Ascending aorta (tissue), 2 donors: ENCODE data around the gene PLXND1. TPM values are rescaled to one million over a fixed set of nuclear protein-coding genes. Genes with fewer than 3 reads are reported as not detected.
A peak's percentile ranks its signal among the peaks of the same experiment; 100 is the strongest.

ENCODE experiments used
- DNase-seq, 2 donors: peaks; one replicate each; pipeline ENCODE4 v3.0.0-alpha.2; 2019; ENCODE audit warnings: low spot score in 2 of 2
- H3K27ac ChIP-seq, 2 donors: fragments of 200-600 bp; sonication (generic); one replicate each; pipeline ENCODE4 v1.5.1; 2016 to 2017; ENCODE audit warnings: mild to moderate bottlenecking in 1 of 2
- H3K27me3 ChIP-seq: fragments of 200-600 bp; sonication (generic); one replicate; pipeline ENCODE4 v1.5.1; 2017
- H3K36me3 ChIP-seq, 2 donors: fragments of 200-600 bp; sonication (generic); one replicate each; pipeline ENCODE4 v1.5.1; 2016
- H3K4me1 ChIP-seq, 2 donors: fragments of 200-600 bp; sonication (generic); one replicate each; pipeline ENCODE4 v1.5.1; 2016 to 2017; ENCODE audit warnings: mild to moderate bottlenecking in 1 of 2
- H3K4me3 ChIP-seq, 2 donors: fragments of 200-600 bp; sonication (generic); one replicate each; pipeline ENCODE4 v1.5.1; 2016 to 2017; ENCODE audit warnings: mild to moderate bottlenecking in 1 of 2
- H3K9me3 ChIP-seq, 2 donors: fragments of 200-600 bp; sonication (generic); one replicate each; pipeline ENCODE4 v1.5.1; 2016
- CTCF ChIP-seq, 3 experiments: fragments of 200-600 bp in 2 of 3; fragments of 450-650 bp in 1 of 3; sonication (generic) in 2 of 3; IDR thresholded peaks; one replicate each; pipeline ENCODE4 v1.5.1; 2016 to 2019; ENCODE audit warnings: antibody characterized with exemption in 3 of 3, mild to moderate bottlenecking in 1 of 3, moderate library complexity in 1 of 3
- intact Hi-C: fragments of 100-400 bp; cut with DNase I; formaldehyde crosslinking; loops from one replicate; pipeline ENCODE4 v1.15.1; 2023
- total RNA-seq: library from RNA; depleted of rRNA; stranded (reverse); fragments of >200 nt; gene quantifications from one replicate; pipeline ENCODE4 v1.1.0, GENCODE V29; 2016

Gene PLXND1
- total RNA-seq, 1 donor from 2014 or later, result 407 TPM

- Histone ChIP-seq H3K4me1 (no peaks in the 10 kb centered on the region), H3K9me3 (no peaks in the 10 kb centered on the region), H3K27me3 (no peaks in the 10 kb centered on the region), H3K36me3 (peaks cover 70 to 74% of the 10 kb centered on the region in 2 donors), H3K27ac (peak overlapping the region; percentile 58 to 70), H3K4me3 (no peak overlapping the region)
- TF ChIP-seq CTCF (IDR thresholded peaks at IDR 0.05), result no peak
- intact Hi-C loops, result no loop called here
- DNase-seq, result peak; percentile 76 to 86
Observed at GRCh38 chr3:129576514-129577352, 29.7 kb downstream of the PLXND1 start.

GRCh38 chr3:129575997-129576384 is 30.5 kb downstream of the PLXND1 start:
- H3K36me3 ChIP-seq, result peaks cover 72 to 77% of the 10 kb centered on the region in 2 donors
- DNase-seq, result no peak
- H3K27ac ChIP-seq, result peak overlapping the region; percentile 34 to 48
- H3K4me3 ChIP-seq, result no peak overlapping the region
- no peaks in the 10 kb centered on the region for H3K9me3 ChIP-seq
- intact Hi-C loops, result no loop called here
- no peaks in the 10 kb centered on the region for H3K4me1 ChIP-seq
- H3K27me3 ChIP-seq, result no peaks in the 10 kb centered on the region
- TF ChIP-seq CTCF (IDR thresholded peaks at IDR 0.05), result no peak

- H3K9me3 ChIP-seq, result no peaks in the 10 kb centered on the region
- no peak overlapping the region for H3K4me3 ChIP-seq
- peak overlapping the region in 1 of 2 donors; percentile 48 for H3K27ac ChIP-seq
- no peaks in the 10 kb centered on the region for H3K27me3 ChIP-seq
- H3K4me1 ChIP-seq, result no peaks in the 10 kb centered on the region
- peaks cover 78 to 81% of the 10 kb centered on the region in 2 donors for H3K36me3 ChIP-seq
- TF ChIP-seq CTCF (IDR thresholded peaks at IDR 0.05), result no peak
- intact Hi-C loops, result no loop called here
- DNase-seq, result no peak
Observed at GRCh38 chr3:129575233-129575996, 31.1 kb downstream of the PLXND1 start.

- Histone ChIP-seq H3K27me3 (no peaks in the 10 kb centered on the region), H3K27ac (no peak overlapping the region), H3K4me1 (no peaks in the 10 kb centered on the region), H3K36me3 (peaks cover 90 to 93% of the 10 kb centered on the region in 2 donors), H3K9me3 (no peaks in the 10 kb centered on the region), H3K4me3 (no peak overlapping the region)
- DNase-seq, result no peak
- TF ChIP-seq CTCF (IDR thresholded peaks at IDR 0.05), result no peak
- intact Hi-C loops, result no loop called here
Observed at GRCh38 chr3:129574206-129574605, 32.3 kb downstream of the PLXND1 start.

GRCh38 chr3:129573493-129573892 is 33.0 kb downstream of the PLXND1 start:
- TF ChIP-seq CTCF (IDR thresholded peaks at IDR 0.05), result no peak
- no peak for DNase-seq
- no peak overlapping the region for H3K4me3 ChIP-seq
- H3K4me1 ChIP-seq, result no peaks in the 10 kb centered on the region
- no peaks in the 10 kb centered on the region for H3K9me3 ChIP-seq
- intact Hi-C loops, result no loop called here
- peaks cover 90 to 97% of the 10 kb centered on the region in 2 donors for H3K36me3 ChIP-seq
- H3K27ac ChIP-seq, result no peak overlapping the region
- H3K27me3 ChIP-seq, result no peaks in the 10 kb centered on the region
